ENCODE results near the gene ZCWPW1.

GRCh38 chr7:100449190-100449795 is 20.8 kb upstream of the ZCWPW1 start:
- no peak for TF ChIP-seq CTCF (IDR thresholded peaks at IDR 0.05)
- TF ChIP-seq POLR2A (IDR thresholded peaks at IDR 0.05), result no peak
